HAP-1 (cell line): ENCODE data around the gene CFAP251.
"Not testable (repeated sequence)": the region's sequence is repeated elsewhere in the genome, so short reads cannot be mapped to it uniquely, and the experiment has no call there.

Source experiments
- DNase-seq, 2 experiments: peaks; one replicate each; pipeline ENCODE4 v3.0.0-alpha.2; 2016 to 2020; ENCODE audit warnings: low spot score in 2 of 2
- H3K27me3 ChIP-seq: fragments of 250-450 bp; sonication (Bioruptor Pico); 2 replicates; pipeline ENCODE4 v1.5.1; 2020; ENCODE audit warnings: low read depth, mild to moderate bottlenecking, moderate library complexity
- H3K36me3 ChIP-seq: fragments of 250-450 bp; sonication (Bioruptor Pico); replicated peaks from 2 replicates; pipeline ENCODE4 v1.5.1; 2020; ENCODE audit warnings: mild to moderate bottlenecking
- H3K4me1 ChIP-seq: fragments of 250-450 bp; sonication (Bioruptor Pico); 2 replicates; pipeline ENCODE4 v1.5.1; 2020; ENCODE audit warnings: mild to moderate bottlenecking
- H3K4me3 ChIP-seq: fragments of 250-450 bp; sonication (Bioruptor Pico); 2 replicates; pipeline ENCODE4 v1.5.1; 2020; ENCODE audit warnings: mild to moderate bottlenecking, moderate library complexity
- H3K9me3 ChIP-seq: fragments of 250-450 bp; sonication (Bioruptor Pico); 2 replicates; pipeline ENCODE4 v1.5.1; 2020; ENCODE audit warnings: mild to moderate bottlenecking, moderate library complexity
- in situ Hi-C: fragments of 300-500 bp; cut with MboI; formaldehyde crosslinking; loops from 3 replicates; pipeline ENCODE4 v1.14.3; 2020; ENCODE audit warnings: low sequenced_read_pairs, inconsistent platforms, mixed read lengths

Gene CFAP251

GRCh38 chr12:121986489-121987245, 68.3 kb downstream of the CFAP251 start:
- Histone ChIP-seq H3K27me3 (no peaks in the 10 kb centered on the region), H3K36me3 (no peaks in the 10 kb centered on the region), H3K9me3 (no peaks in the 10 kb centered on the region), H3K4me1 (no peaks in the 10 kb centered on the region), H3K4me3 (no peak overlapping the region)
- no peak for DNase-seq
- in situ Hi-C loops: no loop called here

DNA sequence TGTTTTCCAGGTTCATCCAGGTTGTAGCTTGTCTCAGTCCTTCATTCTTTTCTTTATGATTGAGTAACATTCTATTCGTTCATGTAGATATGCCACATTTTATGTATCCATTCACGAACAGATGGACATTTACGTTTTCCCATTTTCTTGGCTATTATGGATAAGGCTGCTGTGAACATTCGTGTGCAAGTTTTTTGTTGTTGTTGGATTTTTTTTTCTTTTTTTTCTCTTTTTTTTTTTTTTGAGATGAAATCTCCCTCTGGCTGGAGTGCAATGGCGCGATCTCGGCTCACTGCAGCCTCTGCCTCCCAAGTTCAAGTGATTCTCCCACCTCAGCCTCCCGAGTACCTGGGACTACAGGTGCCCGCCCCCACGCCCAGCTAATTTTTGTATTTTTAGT, 70.1 kb downstream of the CFAP251 start:
- in situ Hi-C loops, DNase-seq, H3K9me3 ChIP-seq, H3K36me3 ChIP-seq, H3K4me3 ChIP-seq, H3K4me1 ChIP-seq, H3K27me3 ChIP-seq: not testable (repeated sequence)

- Histone ChIP-seq H3K9me3 (no peaks in the 10 kb centered on the region), H3K4me1 (no peaks in the 10 kb centered on the region), H3K36me3 (no peaks in the 10 kb centered on the region), H3K4me3 (no peak overlapping the region), H3K27me3 (no peaks in the 10 kb centered on the region)
- in situ Hi-C loops: no loop called here
- no peak for DNase-seq
These were observed 71.1 kb downstream of the CFAP251 start for GRCh38 chr12:121989276-121990113.

DNA sequence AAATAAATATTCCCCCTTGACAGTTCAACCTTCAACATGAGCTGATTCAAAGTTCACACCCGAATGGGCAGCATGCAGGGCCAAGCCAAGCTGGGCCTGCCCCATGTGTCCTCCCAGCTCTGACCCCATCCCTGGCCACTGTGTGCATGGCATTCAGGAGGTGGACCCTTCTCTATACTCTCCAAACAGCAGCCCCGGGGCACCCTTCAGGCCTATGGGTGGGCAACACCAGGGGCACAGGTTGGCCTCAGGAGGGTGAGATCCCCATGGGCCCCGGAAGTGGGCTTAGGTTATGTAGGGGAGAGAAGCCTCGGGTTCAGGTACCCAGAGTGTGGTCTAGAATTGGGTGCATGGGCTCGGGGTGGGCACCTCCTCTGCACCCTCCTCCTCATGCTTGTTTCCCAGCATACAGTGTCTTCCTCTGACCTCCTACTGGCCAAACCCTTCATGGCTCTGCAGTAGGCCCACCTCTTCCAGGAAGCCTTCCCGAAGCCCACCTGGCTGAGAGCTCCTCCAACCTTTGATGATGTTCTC, 71.8 kb downstream of the CFAP251 start:
- in situ Hi-C loops: no loop called here
- no peak for DNase-seq

GRCh38 chr12:121990692-121991603, 72.6 kb downstream of the CFAP251 start:
- H3K4me1 ChIP-seq: no peaks in the 10 kb centered on the region
- H3K27me3 ChIP-seq: no peaks in the 10 kb centered on the region
- no peak overlapping the region for H3K4me3 ChIP-seq
- DNase-seq: no peak
- no peaks in the 10 kb centered on the region for H3K9me3 ChIP-seq
- in situ Hi-C loops: no loop called here
- no peaks in the 10 kb centered on the region for H3K36me3 ChIP-seq

More for the DNA sequence above, 71.8 kb downstream of the CFAP251 start:
- Histone ChIP-seq H3K27me3 (no peaks in the 10 kb centered on the region), H3K9me3 (no peaks in the 10 kb centered on the region), H3K4me1 (no peaks in the 10 kb centered on the region), H3K4me3 (no peak overlapping the region), H3K36me3 (no peaks in the 10 kb centered on the region)

- no peak for DNase-seq
- H3K36me3 ChIP-seq: no peaks in the 10 kb centered on the region
- no peaks in the 10 kb centered on the region for H3K9me3 ChIP-seq
- H3K4me3 ChIP-seq: no peak overlapping the region
- H3K27me3 ChIP-seq: no peaks in the 10 kb centered on the region
- no peaks in the 10 kb centered on the region for H3K4me1 ChIP-seq
- in situ Hi-C loops: no loop called here
These were observed 73.9 kb downstream of the CFAP251 start for GRCh38 chr12:121992059-121992879.

GRCh38 chr12:121996050-121996944, 77.9 kb downstream of the CFAP251 start:
- H3K4me1 ChIP-seq: peaks cover 8% of the 10 kb centered on the region
- H3K36me3 ChIP-seq: no peaks in the 10 kb centered on the region
- in situ Hi-C loops: no loop called here
- no peak for DNase-seq
- no peaks in the 10 kb centered on the region; the same call in 1 of the 2 replicates for H3K9me3 ChIP-seq
- H3K27me3 ChIP-seq: no peaks in the 10 kb centered on the region
- no peak overlapping the region for H3K4me3 ChIP-seq

- Histone ChIP-seq H3K4me1 (peaks cover 9% of the 10 kb centered on the region), H3K4me3 (no peak overlapping the region), H3K36me3 (no peaks in the 10 kb centered on the region), H3K9me3 (no peaks in the 10 kb centered on the region; the same call in 1 of the 2 replicates), H3K27me3 (no peaks in the 10 kb centered on the region)
- DNase-seq: no peak
- in situ Hi-C loops: no loop called here
These were observed 78.7 kb downstream of the CFAP251 start for GRCh38 chr12:121996945-121997612.

DNA sequence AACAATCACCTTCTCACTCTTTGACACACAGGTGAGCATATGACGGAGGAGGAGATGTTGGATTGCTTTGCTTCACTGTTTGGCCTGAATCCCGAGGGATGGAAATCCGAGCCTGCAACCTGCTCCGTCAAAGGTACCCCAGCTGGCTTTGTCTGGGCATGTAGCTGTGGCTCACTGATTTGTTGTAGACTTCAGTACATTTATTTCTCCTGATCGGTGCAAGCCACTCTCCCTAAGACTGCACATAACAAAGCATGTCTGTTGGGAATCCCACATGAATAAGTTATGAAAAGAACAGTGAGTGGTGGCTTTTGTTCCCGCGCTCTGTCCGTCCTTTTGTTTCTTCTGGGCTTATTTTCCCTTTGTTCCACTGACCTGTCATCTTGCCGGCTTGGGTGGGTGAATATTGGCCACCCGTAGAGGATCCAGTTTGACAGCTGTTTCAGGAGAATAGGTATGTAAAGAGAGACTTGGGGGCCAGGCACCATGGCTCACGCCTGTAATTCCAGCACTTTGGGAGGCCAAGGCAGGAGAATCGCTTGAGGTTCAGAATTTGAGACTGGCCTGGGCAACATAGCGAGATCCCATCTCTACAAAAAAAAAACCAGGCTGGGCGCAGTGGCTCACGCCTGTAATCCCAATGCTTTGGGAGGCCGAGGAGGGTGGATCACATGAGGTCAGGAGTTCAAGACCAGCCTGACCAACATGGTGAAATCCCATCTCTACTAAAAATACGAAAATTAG, 83.2 kb downstream of the CFAP251 start:
- DNase-seq: peak; percentile 93 to 99
- in situ Hi-C loops: no loop called here

GRCh38 chr12:122003651-122004611, 85.5 kb downstream of the CFAP251 start:
- Histone ChIP-seq H3K4me1 (peaks cover 9% of the 10 kb centered on the region), H3K27me3 (no peaks in the 10 kb centered on the region), H3K4me3 (no peak overlapping the region), H3K9me3 (no peaks in the 10 kb centered on the region; the same call in 1 of the 2 replicates), H3K36me3 (no peaks in the 10 kb centered on the region)
- DNase-seq: no peak
- in situ Hi-C loops: no loop called here

More for the DNA sequence above, 83.2 kb downstream of the CFAP251 start:
- Histone ChIP-seq H3K36me3 (no peaks in the 10 kb centered on the region), H3K9me3 (no peaks in the 10 kb centered on the region; the same call in 1 of the 2 replicates), H3K4me3 (no peak overlapping the region), H3K27me3 (no peaks in the 10 kb centered on the region), H3K4me1 (peaks cover 9% of the 10 kb centered on the region)
